SK-N-SH treated with all-trans-retinoic acid at 6 μM for 48 hours (cell line): ENCODE measurements around the gene C6orf120.

ENCODE experiments used
- ATAC-seq: fragments of 200-7000 bp; cut with Tn5 transposase; 3 replicates; pipeline ENCODE4 v1.9.1; 2020; ENCODE audit warnings: mild to moderate bottlenecking, moderate library complexity
- ARNTL ChIP-seq: fragments of 450-650 bp; formaldehyde crosslinking; IDR thresholded peaks from 2 replicates; pipeline ENCODE4 v1.5.0; 2020; ENCODE audit warnings: low read depth, mild to moderate bottlenecking, moderate library complexity, borderline replicate concordance
- BACH2 ChIP-seq: fragments of 250-450 bp; sonication (Bioruptor Pico); IDR thresholded peaks from 2 replicates; pipeline ENCODE4 v1.9.0; 2021; ENCODE audit warnings: mild to moderate bottlenecking, borderline replicate concordance
- CSDC2 ChIP-seq: fragments of 250-450 bp; sonication (Bioruptor Pico); IDR thresholded peaks from 2 replicates; pipeline ENCODE4 v1.5.0; 2020; ENCODE audit warnings: mild to moderate bottlenecking, moderate library complexity
- ESRRG ChIP-seq: fragments of 250-450 bp; sonication (Bioruptor Pico); IDR thresholded peaks from 2 replicates; pipeline ENCODE4 v1.6.1; 2021; ENCODE audit warnings: mild to moderate bottlenecking
- GLIS3 ChIP-seq: fragments of 250-450 bp; sonication (Bioruptor Pico); IDR thresholded peaks from 2 replicates; pipeline ENCODE4 v1.5.0; 2020; ENCODE audit warnings: mild to moderate bottlenecking, moderate library complexity
- ISL1 ChIP-seq: fragments of 250-450 bp; sonication (Bioruptor Pico); IDR thresholded peaks from 2 replicates; pipeline ENCODE4 v2.1.2; 2022; ENCODE audit warnings: mild to moderate bottlenecking, moderate library complexity
- PPARA ChIP-seq: fragments of 250-450 bp; sonication (Bioruptor Pico); IDR thresholded peaks from 2 replicates; pipeline ENCODE4 v1.5.0; 2020; ENCODE audit warnings: mild to moderate bottlenecking, borderline replicate concordance
- RARB ChIP-seq: fragments of 250-450 bp; sonication (Bioruptor Pico); IDR thresholded peaks from 2 replicates; pipeline ENCODE4 v1.8.0; 2021; ENCODE audit warnings: mild to moderate bottlenecking, moderate library complexity
- SNAI2 ChIP-seq: fragments of 250-450 bp; sonication (Bioruptor Pico); IDR thresholded peaks from 2 replicates; pipeline ENCODE4 v1.5.0; 2020; ENCODE audit warnings: mild to moderate bottlenecking, moderate library complexity
- TCF4 ChIP-seq: fragments of 250-450 bp; sonication (Bioruptor Pico); IDR thresholded peaks from 2 replicates; pipeline ENCODE4 v1.8.0; 2021; ENCODE audit warnings: mild to moderate bottlenecking, moderate library complexity, borderline replicate concordance
- TOX ChIP-seq: fragments of 250-450 bp; sonication (Bioruptor Pico); IDR thresholded peaks from 2 replicates; pipeline ENCODE4 v1.8.0; 2021; ENCODE audit warnings: mild to moderate bottlenecking, moderate library complexity, borderline replicate concordance
- ZC3H10 ChIP-seq: fragments of 250-450 bp; sonication (Bioruptor Pico); IDR thresholded peaks from 2 replicates; pipeline ENCODE4 v1.5.1; 2021; ENCODE audit warnings: mild to moderate bottlenecking, moderate library complexity
- ZFP3 ChIP-seq: fragments of 250-450 bp; sonication (Bioruptor Pico); IDR thresholded peaks from 2 replicates; pipeline ENCODE4 v1.5.0; 2020; ENCODE audit warnings: mild to moderate bottlenecking, moderate library complexity
- ZFP30 ChIP-seq: fragments of 450-650 bp; formaldehyde crosslinking; IDR thresholded peaks from 2 replicates; pipeline ENCODE4 v1.5.0; 2022; ENCODE audit warnings: mild to moderate bottlenecking, moderate library complexity
- ZNF565 ChIP-seq: fragments of 450-650 bp; formaldehyde crosslinking; conservative IDR thresholded peaks from 2 replicates; pipeline ENCODE4 v1.5.0; 2020; ENCODE audit warnings: low read depth, mild to moderate bottlenecking, moderate library complexity
- ZNF70 ChIP-seq: fragments of 450-650 bp; formaldehyde crosslinking; IDR thresholded peaks from 2 replicates; pipeline ENCODE4 v1.5.0; 2020; ENCODE audit warnings: mild to moderate bottlenecking, moderate library complexity
- ZNF8 ChIP-seq: fragments of 450-650 bp; formaldehyde crosslinking; IDR thresholded peaks from 2 replicates; pipeline ENCODE4 v1.5.0; 2020; ENCODE audit warnings: mild to moderate bottlenecking, moderate library complexity
- TF ChIP-seq, protein P1 (sequence below): fragments of 250-450 bp; sonication (Bioruptor Pico); IDR thresholded peaks from 2 replicates; pipeline ENCODE4 v1.5.0; 2020; ENCODE audit warnings: mild to moderate bottlenecking, moderate library complexity
- TF ChIP-seq, protein P2 (sequence below): fragments of 250-450 bp; sonication (Bioruptor Pico); IDR thresholded peaks from 2 replicates; pipeline ENCODE4 v1.5.1; 2020; ENCODE audit warnings: low read depth, mild to moderate bottlenecking, moderate library complexity
- TF ChIP-seq, protein P3 (sequence below): fragments of 250-450 bp; sonication (Bioruptor Pico); IDR thresholded peaks from 2 replicates; pipeline ENCODE4 v1.5.1; 2021; ENCODE audit warnings: mild to moderate bottlenecking, moderate library complexity
- TF ChIP-seq, protein P4 (sequence below): fragments of 250-450 bp; sonication (Bioruptor Pico); IDR thresholded peaks from 2 replicates; pipeline ENCODE4 v1.8.0; 2020; ENCODE audit warnings: mild to moderate bottlenecking, moderate library complexity, borderline replicate concordance

C6orf120 gene

DNA sequence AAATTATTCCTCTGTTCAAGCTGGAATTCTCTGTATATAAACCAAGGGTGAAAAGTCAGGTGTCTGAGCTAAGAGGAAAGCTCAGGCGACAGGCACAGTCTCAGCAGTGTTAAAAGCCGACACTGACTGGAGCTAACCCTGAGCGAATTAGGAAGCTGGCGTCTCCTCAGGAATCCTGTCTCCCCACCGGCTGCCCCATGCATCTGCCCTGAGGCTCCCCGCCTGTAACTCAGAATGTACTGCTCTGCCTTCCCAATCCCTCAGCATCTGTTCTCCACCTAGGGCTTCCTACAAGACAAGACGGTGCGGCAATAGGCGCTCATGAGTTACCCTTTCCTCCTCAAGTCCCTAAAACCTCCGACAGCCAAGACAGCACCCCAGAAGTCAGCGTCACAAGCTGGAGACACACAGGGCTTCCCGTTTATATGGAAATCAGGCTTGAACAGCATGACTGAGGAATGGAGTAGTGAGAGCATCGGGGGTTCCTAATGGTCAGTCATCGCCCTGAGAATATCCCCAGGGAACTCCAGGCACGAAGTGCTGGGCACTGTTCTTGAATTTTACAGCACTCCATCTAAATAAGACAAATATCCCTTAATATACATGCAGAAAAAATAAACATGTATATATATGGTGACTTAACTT lies 33.6 kb upstream of the C6orf120 start:
- ATAC-seq = no peak
- TF ChIP-seq RARB = no peak
- TF ChIP-seq ZFP3 (CRISPR knock-in tag) = no peak
- TF ChIP-seq GLIS3 (CRISPR knock-in tag) = no peak
- no peak for TF ChIP-seq ISL1 (CRISPR knock-in tag)
- TF ChIP-seq, protein P1, sequence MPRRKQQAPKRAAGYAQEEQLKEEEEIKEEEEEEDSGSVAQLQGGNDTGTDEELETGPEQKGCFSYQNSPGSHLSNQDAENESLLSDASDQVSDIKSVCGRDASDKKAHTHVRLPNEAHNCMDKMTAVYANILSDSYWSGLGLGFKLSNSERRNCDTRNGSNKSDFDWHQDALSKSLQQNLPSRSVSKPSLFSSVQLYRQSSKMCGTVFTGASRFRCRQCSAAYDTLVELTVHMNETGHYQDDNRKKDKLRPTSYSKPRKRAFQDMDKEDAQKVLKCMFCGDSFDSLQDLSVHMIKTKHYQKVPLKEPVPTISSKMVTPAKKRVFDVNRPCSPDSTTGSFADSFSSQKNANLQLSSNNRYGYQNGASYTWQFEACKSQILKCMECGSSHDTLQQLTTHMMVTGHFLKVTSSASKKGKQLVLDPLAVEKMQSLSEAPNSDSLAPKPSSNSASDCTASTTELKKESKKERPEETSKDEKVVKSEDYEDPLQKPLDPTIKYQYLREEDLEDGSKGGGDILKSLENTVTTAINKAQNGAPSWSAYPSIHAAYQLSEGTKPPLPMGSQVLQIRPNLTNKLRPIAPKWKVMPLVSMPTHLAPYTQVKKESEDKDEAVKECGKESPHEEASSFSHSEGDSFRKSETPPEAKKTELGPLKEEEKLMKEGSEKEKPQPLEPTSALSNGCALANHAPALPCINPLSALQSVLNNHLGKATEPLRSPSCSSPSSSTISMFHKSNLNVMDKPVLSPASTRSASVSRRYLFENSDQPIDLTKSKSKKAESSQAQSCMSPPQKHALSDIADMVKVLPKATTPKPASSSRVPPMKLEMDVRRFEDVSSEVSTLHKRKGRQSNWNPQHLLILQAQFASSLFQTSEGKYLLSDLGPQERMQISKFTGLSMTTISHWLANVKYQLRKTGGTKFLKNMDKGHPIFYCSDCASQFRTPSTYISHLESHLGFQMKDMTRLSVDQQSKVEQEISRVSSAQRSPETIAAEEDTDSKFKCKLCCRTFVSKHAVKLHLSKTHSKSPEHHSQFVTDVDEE (CRISPR knock-in tag) = no peak
- no peak for TF ChIP-seq ESRRG (CRISPR knock-in tag)
- TF ChIP-seq BACH2 (CRISPR knock-in tag) = no peak
- TF ChIP-seq, all 23 proteins: peak for 0

DNA sequence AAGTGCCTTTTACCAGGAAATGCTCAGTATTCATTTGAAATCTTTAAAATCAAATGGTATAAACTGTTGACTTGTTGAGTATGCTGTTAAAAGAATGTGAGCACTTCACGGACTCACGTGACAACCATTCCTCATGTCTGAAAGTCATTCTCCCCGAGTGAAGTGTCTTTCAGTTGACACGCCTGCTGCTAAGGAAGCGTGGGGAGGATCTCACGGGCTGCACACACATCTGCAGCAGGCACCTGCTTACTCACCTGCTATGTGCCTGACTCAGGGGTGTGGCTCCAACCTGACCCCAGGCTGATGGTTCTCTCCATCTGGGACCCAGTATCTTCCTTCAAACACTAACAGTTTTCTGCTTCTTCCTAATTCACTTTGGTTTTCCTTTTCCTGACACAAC lies 32.8 kb upstream of the C6orf120 start:
- ATAC-seq = no peak
- TF ChIP-seq, protein P2, sequence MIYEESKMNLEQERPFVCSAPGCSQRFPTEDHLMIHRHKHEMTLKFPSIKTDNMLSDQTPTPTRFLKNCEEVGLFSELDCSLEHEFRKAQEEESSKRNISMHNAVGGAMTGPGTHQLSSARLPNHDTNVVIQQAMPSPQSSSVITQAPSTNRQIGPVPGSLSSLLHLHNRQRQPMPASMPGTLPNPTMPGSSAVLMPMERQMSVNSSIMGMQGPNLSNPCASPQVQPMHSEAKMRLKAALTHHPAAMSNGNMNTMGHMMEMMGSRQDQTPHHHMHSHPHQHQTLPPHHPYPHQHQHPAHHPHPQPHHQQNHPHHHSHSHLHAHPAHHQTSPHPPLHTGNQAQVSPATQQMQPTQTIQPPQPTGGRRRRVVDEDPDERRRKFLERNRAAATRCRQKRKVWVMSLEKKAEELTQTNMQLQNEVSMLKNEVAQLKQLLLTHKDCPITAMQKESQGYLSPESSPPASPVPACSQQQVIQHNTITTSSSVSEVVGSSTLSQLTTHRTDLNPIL (CRISPR knock-in tag) = no peak
- no peak for TF ChIP-seq ISL1 (CRISPR knock-in tag)

DNA sequence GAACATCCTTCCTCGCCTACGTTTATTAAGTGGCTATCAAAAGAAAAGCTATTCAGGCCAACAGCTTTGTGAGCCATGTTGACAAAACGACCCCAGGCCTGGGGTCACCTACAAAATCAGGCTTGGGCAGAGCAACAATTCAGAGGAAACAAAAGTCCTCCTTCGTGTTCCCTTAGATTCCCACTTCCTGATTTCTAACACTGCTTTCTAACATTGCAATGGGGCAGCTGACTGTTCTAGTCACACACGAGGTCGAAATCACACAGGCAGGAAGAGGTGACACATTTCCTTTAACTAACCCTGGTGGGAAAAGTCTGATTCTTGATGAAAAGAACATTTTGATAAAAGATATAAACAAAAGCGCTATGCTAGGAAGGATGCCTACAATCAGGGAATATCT lies 32.0 kb upstream of the C6orf120 start:
- no peak for ATAC-seq
- TF ChIP-seq ZC3H10 (no peak), CSDC2 (CRISPR knock-in tag) (no peak), ZNF8 (no peak), GLIS3 (CRISPR knock-in tag) (no peak), ZNF70 (no peak), ISL1 (CRISPR knock-in tag) (no peak), ZFP30 (CRISPR knock-in tag) (no peak), ARNTL (CRISPR knock-in tag) (no peak), RARB (no peak), SNAI2 (CRISPR knock-in tag) (no peak), TCF4 (CRISPR knock-in tag) (no peak), TOX (CRISPR knock-in tag) (no peak), PPARA (CRISPR knock-in tag) (no peak), ZFP3 (CRISPR knock-in tag) (no peak), ZNF565 (CRISPR knock-in tag) (no peak), ESRRG (CRISPR knock-in tag) (no peak)
- TF ChIP-seq, protein P1 (CRISPR knock-in tag) = no peak
- TF ChIP-seq, protein P3, sequence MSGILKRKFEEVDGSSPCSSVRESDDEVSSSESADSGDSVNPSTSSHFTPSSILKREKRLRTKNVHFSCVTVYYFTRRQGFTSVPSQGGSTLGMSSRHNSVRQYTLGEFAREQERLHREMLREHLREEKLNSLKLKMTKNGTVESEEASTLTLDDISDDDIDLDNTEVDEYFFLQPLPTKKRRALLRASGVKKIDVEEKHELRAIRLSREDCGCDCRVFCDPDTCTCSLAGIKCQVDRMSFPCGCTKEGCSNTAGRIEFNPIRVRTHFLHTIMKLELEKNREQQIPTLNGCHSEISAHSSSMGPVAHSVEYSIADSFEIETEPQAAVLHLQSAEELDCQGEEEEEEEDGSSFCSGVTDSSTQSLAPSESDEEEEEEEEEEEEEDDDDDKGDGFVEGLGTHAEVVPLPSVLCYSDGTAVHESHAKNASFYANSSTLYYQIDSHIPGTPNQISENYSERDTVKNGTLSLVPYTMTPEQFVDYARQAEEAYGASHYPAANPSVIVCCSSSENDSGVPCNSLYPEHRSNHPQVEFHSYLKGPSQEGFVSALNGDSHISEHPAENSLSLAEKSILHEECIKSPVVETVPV (CRISPR knock-in tag) = no peak
- TF ChIP-seq, protein P2 (CRISPR knock-in tag) = no peak
- TF ChIP-seq, protein P4, sequence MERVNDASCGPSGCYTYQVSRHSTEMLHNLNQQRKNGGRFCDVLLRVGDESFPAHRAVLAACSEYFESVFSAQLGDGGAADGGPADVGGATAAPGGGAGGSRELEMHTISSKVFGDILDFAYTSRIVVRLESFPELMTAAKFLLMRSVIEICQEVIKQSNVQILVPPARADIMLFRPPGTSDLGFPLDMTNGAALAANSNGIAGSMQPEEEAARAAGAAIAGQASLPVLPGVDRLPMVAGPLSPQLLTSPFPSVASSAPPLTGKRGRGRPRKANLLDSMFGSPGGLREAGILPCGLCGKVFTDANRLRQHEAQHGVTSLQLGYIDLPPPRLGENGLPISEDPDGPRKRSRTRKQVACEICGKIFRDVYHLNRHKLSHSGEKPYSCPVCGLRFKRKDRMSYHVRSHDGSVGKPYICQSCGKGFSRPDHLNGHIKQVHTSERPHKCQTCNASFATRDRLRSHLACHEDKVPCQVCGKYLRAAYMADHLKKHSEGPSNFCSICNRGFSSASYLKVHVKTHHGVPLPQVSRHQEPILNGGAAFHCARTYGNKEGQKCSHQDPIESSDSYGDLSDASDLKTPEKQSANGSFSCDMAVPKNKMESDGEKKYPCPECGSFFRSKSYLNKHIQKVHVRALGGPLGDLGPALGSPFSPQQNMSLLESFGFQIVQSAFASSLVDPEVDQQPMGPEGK = no peak
